Fibroblast of mammary gland (primary cell): ENCODE data around the gene GRM5.
A peak's percentile ranks its signal among the peaks of the same experiment; 100 is the strongest.

Experiments
- DNase-seq: peaks from one replicate; pipeline ENCODE4 v3.0.0-alpha.2; 2010; ENCODE audit warnings: low read depth
- H3K4me3 ChIP-seq: 2 replicates; pipeline ENCODE4 v1.5.1; 2011; ENCODE audit warnings: low read depth, mild to moderate bottlenecking, low read length, moderate library complexity; ENCODE audit not compliant: control insufficient read depth
- CTCF ChIP-seq: conservative IDR thresholded peaks from 2 replicates; pipeline ENCODE4 v1.5.1; 2011; ENCODE audit warnings: low read depth, low read length, inconsistent platforms; ENCODE audit not compliant: control insufficient read depth, insufficient read depth

The GRM5 gene

DNA sequence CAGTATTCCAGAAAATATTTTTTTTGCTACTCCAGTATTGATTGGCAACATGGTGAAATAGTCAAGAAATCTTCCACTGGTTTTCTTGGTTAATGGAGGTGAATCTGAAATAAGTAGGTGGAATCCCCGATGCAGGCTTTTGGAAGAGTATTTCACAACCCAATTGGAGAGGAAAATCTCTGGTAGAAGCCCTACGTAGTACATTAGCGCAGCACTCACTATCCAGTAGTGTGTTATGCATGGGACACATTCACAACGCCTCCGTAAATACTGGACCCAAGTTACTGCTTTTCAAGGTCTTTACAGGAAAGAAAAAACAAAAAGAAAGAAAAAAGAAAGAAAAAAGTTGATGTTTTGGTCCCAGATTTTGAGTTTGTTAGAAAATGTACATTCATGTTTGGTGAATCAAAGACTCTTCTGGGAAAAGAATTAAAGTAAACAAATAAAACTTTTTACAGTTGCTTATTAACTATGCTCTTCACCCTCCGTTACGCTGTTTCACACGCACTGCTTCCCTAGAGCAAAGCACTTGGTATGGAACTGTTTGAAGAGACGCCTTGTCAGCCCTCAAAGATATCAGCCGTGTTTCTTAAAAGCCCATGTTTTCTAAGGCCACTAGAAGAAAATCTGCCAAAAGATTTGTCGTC, 557.9 kb downstream of the GRM5 start:
- DNase-seq: no peak
- TF ChIP-seq CTCF: no peak
- no peak overlapping the region for H3K4me3 ChIP-seq

DNA sequence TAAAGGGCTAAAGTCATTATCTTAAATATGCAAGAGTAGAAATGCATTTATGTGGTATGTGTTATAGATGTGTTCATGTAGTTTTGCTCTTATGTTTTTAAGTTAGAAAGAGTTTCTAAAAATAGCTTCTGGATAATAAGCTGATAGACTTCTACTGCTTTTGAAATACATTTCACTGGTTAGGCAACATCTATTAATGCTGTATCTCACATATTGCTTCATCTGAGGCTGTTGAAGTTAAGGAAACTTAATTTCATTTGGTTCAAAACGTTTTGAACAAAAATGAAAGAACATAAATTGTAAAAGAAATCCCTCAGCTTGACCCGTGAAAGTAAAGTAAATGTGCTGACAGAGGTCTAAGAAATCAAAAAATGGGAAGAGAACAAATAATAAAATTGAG, 564.2 kb downstream of the GRM5 start:
- peak; percentile 9 for DNase-seq
- no peak overlapping the region for H3K4me3 ChIP-seq
- no peak for TF ChIP-seq CTCF

DNA sequence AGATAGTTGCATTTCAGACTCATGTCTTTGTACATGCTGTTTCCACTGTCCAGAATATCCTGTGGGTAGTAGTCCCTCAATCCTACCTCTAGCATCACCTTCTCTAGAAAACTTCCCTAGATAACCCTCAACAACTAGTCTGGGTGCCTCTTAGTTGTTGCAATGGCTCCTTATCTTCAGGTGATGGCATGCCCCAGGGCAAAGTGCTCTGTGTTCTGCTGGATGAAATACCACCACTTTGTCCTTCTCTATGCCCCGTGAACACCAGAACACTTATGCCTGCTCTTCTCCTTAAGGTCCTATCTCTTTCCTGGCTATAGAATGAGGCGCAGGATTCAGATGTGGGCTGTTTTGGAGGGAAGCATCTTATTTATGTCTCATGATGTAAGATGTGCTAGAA, 569.9 kb downstream of the GRM5 start:
- H3K4me3 ChIP-seq: no peak overlapping the region
- TF ChIP-seq CTCF: no peak
- DNase-seq: no peak

GRCh38 chr11:88494848-88495247, 570.9 kb downstream of the GRM5 start:
- TF ChIP-seq CTCF: no peak
- no peak overlapping the region for H3K4me3 ChIP-seq
- no peak for DNase-seq

DNA sequence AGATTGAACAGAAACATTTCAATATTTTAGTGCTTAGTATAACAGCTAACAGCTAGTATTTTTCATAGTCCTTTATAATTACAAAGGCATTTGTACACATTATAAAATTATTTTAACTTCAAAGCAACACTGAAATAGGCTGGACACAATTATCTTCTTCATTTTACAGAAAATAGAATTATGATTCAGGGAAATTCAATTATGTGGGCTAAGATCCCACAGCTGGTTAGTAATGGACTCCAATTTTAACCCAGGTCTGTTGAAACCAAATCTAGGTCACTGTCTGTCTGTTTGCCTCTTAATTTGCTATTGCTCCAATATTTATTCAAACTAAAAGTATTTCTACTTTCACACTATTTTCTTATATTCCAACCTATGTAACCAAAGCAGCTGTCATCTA, 574.1 kb downstream of the GRM5 start:
- DNase-seq: no peak
- TF ChIP-seq CTCF: no peak
- H3K4me3 ChIP-seq: no peak overlapping the region

DNA sequence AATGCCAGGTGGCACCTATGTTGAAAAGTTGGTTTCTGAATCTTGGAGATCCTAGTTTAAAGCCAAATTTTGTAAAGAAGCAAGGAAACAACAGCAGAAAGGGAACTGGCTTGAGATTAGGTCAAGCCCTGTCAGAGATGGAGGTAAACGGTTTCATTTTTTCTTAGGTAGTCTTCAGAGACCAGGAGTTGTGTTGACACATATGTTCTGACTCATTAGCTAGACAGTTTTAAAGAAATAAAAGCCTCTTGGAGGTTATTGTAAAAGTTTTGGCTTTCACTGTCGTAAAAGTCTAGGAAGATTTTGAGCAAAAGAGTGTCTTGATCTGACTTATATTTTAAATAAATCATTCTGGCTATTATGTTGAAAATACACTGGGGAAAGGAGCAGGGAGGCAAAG, 576.8 kb downstream of the GRM5 start:
- H3K4me3 ChIP-seq: no peak overlapping the region
- TF ChIP-seq CTCF: no peak
- peak; percentile 34 for DNase-seq

DNA sequence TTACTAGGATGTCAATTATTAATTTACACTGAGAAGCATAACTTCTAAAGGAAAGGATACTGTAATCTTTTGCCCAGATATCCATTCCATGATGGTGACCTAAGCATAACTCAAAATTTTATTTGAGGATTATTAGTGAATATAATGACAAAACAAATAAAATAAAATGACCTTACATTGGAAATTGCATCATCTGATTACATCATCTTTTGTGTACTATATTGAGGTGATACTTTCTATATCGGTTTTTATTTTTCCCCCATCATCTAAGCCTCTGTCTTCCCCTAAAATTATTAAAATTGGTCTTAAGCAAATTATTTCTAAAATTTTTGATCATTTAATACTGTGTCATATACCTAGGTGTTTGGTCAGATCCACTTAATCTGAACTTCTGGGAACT, 578.1 kb downstream of the GRM5 start:
- no peak overlapping the region for H3K4me3 ChIP-seq
- DNase-seq: no peak
- TF ChIP-seq CTCF: no peak
